HL-60 (cell line): ENCODE data around the gene SPDYC.

Experiments used
- CTCF ChIP-seq: IDR thresholded peaks from one replicate; pipeline ENCODE4 v1.5.1; 2011; ENCODE audit warnings: low read length, control low read depth, inconsistent platforms; ENCODE audit not compliant: insufficient read depth
- GABPA ChIP-seq: IDR thresholded peaks from 2 replicates; pipeline ENCODE4 v1.6.1; 2012; ENCODE audit warnings: low read depth
- POLR2AphosphoS5 ChIP-seq: IDR thresholded peaks from 2 replicates; pipeline ENCODE4 v1.6.1; 2012; ENCODE audit warnings: low read depth
- TF ChIP-seq, protein P1 (sequence below): IDR thresholded peaks from 2 replicates; pipeline ENCODE4 v1.6.1; 2012; ENCODE audit warnings: low read depth; ENCODE audit not compliant: insufficient replicate concordance

DNA sequence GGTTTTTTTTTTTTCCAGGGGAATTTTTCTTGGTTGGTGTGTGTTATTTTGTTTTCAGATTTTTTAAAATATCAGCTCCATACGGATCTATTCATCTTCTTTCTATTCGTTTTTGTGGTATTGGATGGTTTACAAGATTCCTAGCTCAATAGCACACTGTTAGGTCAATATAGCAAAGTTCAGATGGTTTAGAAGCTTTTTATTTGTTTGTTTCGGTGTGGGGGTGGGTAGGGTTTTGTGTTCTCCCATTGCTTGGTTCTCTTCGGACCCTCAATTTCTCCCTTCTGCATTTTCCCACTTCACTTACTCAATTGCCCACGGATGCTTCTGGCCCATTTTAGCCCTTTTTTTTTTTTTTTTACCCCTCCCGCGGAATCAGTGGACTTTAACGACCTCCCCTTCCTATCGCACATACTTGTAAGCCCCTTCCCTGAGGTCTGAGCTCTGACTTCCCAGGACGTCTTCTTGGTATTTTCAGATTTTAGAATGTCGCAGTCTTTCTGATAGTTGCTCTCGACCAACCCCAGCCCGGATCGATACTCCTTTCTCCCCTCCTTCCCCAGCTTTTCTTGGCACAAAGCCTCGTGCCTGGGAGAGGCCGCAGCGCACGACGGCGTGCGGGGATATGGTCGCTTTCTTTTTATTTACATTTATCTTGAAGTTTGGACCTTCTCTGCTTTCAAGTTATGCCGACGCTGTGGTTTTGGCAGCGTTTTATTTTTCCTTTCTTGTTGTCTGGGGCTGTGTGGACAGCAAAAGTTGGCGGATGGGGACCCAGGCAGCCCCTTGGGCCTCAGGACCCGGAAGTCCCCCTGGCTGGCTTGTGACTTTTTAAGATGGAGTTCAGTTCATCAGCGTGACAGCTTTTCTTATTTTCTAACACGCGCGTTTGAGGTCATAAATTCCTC lies 4.4 kb upstream of the SPDYC start:
- no peak for TF ChIP-seq GABPA
- TF ChIP-seq POLR2AphosphoS5 = no peak
- TF ChIP-seq, protein P1, sequence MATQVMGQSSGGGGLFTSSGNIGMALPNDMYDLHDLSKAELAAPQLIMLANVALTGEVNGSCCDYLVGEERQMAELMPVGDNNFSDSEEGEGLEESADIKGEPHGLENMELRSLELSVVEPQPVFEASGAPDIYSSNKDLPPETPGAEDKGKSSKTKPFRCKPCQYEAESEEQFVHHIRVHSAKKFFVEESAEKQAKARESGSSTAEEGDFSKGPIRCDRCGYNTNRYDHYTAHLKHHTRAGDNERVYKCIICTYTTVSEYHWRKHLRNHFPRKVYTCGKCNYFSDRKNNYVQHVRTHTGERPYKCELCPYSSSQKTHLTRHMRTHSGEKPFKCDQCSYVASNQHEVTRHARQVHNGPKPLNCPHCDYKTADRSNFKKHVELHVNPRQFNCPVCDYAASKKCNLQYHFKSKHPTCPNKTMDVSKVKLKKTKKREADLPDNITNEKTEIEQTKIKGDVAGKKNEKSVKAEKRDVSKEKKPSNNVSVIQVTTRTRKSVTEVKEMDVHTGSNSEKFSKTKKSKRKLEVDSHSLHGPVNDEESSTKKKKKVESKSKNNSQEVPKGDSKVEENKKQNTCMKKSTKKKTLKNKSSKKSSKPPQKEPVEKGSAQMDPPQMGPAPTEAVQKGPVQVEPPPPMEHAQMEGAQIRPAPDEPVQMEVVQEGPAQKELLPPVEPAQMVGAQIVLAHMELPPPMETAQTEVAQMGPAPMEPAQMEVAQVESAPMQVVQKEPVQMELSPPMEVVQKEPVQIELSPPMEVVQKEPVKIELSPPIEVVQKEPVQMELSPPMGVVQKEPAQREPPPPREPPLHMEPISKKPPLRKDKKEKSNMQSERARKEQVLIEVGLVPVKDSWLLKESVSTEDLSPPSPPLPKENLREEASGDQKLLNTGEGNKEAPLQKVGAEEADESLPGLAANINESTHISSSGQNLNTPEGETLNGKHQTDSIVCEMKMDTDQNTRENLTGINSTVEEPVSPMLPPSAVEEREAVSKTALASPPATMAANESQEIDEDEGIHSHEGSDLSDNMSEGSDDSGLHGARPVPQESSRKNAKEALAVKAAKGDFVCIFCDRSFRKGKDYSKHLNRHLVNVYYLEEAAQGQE = no peak
- no peak for TF ChIP-seq CTCF
